GM12878 (cell line): ENCODE measurements around the gene TBC1D2B. TPM values are rescaled to one million over a fixed set of nuclear protein-coding genes. Genes with fewer than 3 reads are reported as not detected.
A peak's percentile ranks its signal among the peaks of the same experiment; 100 is the strongest.

ENCODE experiments used
- CEBPZ ChIP-seq: fragments of 150-350 bp; IDR thresholded peaks from 2 replicates; pipeline ENCODE4 v1.6.1; 2016; ENCODE audit warnings: low read depth, low read length
- CHD2 ChIP-seq: IDR thresholded peaks from 2 replicates; pipeline ENCODE4 v1.6.1; 2011; ENCODE audit warnings: low read depth, low read length, improper control_type of control experiment, borderline replicate concordance
- DPF2 ChIP-seq: fragments of 450-650 bp; IDR thresholded peaks from 2 replicates; pipeline ENCODE4 v1.6.1; 2017; ENCODE audit warnings: mild to moderate bottlenecking
- E2F4 ChIP-seq: IDR thresholded peaks from 2 replicates; pipeline ENCODE4 v1.6.1; 2012; ENCODE audit warnings: low read depth, low read length, improper control_type of control experiment
- GATAD2B ChIP-seq: fragments of 450-650 bp; conservative IDR thresholded peaks from 2 replicates; pipeline ENCODE4 v1.6.1; 2017; ENCODE audit warnings: low read depth, mild to moderate bottlenecking, moderate library complexity
- HCFC1 ChIP-seq: fragments of 150-350 bp; IDR thresholded peaks from 2 replicates; pipeline ENCODE4 v1.6.1; 2014; ENCODE audit warnings: low read length
- HDAC2 ChIP-seq: fragments of 200-600 bp; sonication (generic); IDR thresholded peaks from 2 replicates; pipeline ENCODE4 v1.6.1; 2017
- IKZF2 ChIP-seq, 2 experiments: fragments of 450-650 bp; IDR thresholded peaks; 2 replicates each; pipeline ENCODE4 v1.6.1; 2017; ENCODE audit warnings: mild to moderate bottlenecking in 2 of 2, moderate library complexity in 2 of 2
- JUND ChIP-seq: IDR thresholded peaks from 2 replicates; pipeline ENCODE4 v1.6.1; 2012; ENCODE audit warnings: low read depth, mild to moderate bottlenecking, low read length, improper control_type of control experiment, moderate library complexity
- KLF5 ChIP-seq: fragments of 450-650 bp; IDR thresholded peaks from 2 replicates; pipeline ENCODE4 v1.6.1; 2014; ENCODE audit warnings: mild to moderate bottlenecking; ENCODE audit not compliant: partially characterized antibody
- NFYA ChIP-seq: IDR thresholded peaks from 2 replicates; pipeline ENCODE4 v1.6.1; 2011; ENCODE audit warnings: low read depth, mild to moderate bottlenecking, low read length, improper control_type of control experiment, borderline replicate concordance
- POLR2AphosphoS2 ChIP-seq: IDR thresholded peaks from 2 replicates; pipeline ENCODE4 v1.6.1; 2011; ENCODE audit warnings: low read depth, mild to moderate bottlenecking, low read length, improper control_type of control experiment, moderate library complexity
- SMAD5 ChIP-seq: IDR thresholded peaks from 2 replicates; pipeline ENCODE4 v1.6.1; 2016; ENCODE audit warnings: antibody characterized with exemption, low read depth
- ZBED1 ChIP-seq: IDR thresholded peaks from 2 replicates; pipeline ENCODE4 v1.6.1; 2016; ENCODE audit warnings: borderline replicate concordance
- ZNF687 ChIP-seq: fragments of 450-650 bp; IDR thresholded peaks from 2 replicates; pipeline ENCODE4 v1.6.1; 2017; ENCODE audit warnings: mild to moderate bottlenecking, moderate library complexity
- ZSCAN29 ChIP-seq: fragments of 450-650 bp; IDR thresholded peaks from 2 replicates; pipeline ENCODE4 v1.6.1; 2017; ENCODE audit warnings: mild to moderate bottlenecking, moderate library complexity
- polyA plus RNA-seq, 11 experiments: library from polyadenylated mRNA; depleted of rRNA in 4 of 11; unstranded in 6 of 11; stranded (reverse) in 5 of 11; fragments of >200 nt; fragmentation: Nextera tagmentation in 4 of 11; fragmentation: Illumina TruSeq in 1 of 11; extraction: Ambion mirVana in 4 of 11; extraction: Trizol in 1 of 11; gene quantifications; 1 replicate in 1 of 11; 2 replicates in 10 of 11; pipeline versions ENCODE4 v1.2.1 to v1.2.3, GENCODE V29; 2011 to 2016; ENCODE audit warnings: inconsistent platforms in 2 of 11, missing spikeins in 2 of 11, low read depth in 1 of 11
- total RNA-seq, 4 experiments: library from RNA; depleted of rRNA in 3 of 4; stranded (reverse); fragments of >200 nt in 3 of 4; fragmentation: Illumina TruSeq in 1 of 4; extraction: Trizol in 1 of 4; gene quantifications; 2 replicates each; pipeline versions ENCODE4 v1.2.1 to v1.2.3, GENCODE V29; 2013 to 2021
- TF ChIP-seq, protein P1 (sequence below): fragments of 450-650 bp; IDR thresholded peaks from 2 replicates; pipeline ENCODE4 v1.6.1; 2016; ENCODE audit warnings: mild to moderate bottlenecking
- TF ChIP-seq, protein P2 (sequence below): fragments of 450-650 bp; IDR thresholded peaks from 2 replicates; pipeline ENCODE4 v1.6.1; 2017; ENCODE audit warnings: low read depth, mild to moderate bottlenecking, moderate library complexity

Gene TBC1D2B
- total and polyA plus RNA-seq, 10 of the 15 experiments (the other 5 are each of a cell fraction or from before 2014, with no cell fraction given), result 1.3 to 53.4 (median 19.4) TPM

DNA sequence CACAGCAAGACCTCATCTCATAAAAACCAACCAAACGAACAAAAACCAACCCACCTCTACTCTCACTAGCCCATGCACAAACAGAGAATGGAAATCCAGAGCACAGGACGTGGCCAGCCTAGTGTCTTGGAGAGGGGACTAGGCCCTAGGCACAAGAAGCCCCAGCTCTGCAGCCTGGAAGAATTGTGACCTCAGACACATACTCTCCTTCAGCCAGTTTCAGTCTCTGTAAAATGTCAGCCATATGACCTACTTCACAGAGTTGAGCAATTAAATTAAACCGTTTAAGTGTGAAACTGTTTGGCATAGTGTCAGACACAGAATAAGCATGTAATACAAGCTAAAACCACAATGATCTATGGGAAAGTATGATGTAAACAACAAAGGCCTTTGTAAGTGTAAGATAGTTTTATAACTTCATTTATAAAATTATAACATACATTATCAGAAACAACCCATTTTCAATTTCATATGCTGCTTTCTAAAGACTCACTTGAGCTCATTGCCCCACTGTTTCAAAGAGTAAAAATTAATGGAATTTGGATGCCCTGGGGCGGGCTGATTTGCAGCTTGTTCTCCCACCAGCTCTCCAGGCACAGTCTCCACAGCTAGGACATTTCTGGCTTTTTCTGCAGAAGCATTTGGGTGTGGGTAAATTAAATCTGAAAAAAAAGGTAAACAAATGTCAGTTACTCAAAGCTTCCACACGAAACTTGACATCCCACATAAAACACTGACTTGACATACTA is 32.9 kb downstream of the TBC1D2B start (continued):
- TF ChIP-seq ZNF687 (peak; percentile 85), CHD2 (no peak), DPF2 (peak; percentile 39; the same call in 1 of the 2 replicates), HDAC2 (no peak), ZSCAN29 (no peak), POLR2AphosphoS2 (no peak), HCFC1 (no peak), JUND (no peak), SMAD5 (no peak), NFYA (no peak), GATAD2B (no peak; the same call in 1 of the 2 replicates), ZBED1 (no peak), KLF5 (no peak), E2F4 (no peak), IKZF2 (IDR thresholded peaks at IDR 0.05) (peak; percentile 41 to 50; a peak in 2 of 4 replicates), CEBPZ (no peak)
- TF ChIP-seq, protein P1, sequence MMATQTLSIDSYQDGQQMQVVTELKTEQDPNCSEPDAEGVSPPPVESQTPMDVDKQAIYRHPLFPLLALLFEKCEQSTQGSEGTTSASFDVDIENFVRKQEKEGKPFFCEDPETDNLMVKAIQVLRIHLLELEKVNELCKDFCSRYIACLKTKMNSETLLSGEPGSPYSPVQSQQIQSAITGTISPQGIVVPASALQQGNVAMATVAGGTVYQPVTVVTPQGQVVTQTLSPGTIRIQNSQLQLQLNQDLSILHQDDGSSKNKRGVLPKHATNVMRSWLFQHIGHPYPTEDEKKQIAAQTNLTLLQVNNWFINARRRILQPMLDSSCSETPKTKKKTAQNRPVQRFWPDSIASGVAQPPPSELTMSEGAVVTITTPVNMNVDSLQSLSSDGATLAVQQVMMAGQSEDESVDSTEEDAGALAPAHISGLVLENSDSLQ, result 0 out of 2 replicates have a peak, but pooled peaks have one; percentile 24
- TF ChIP-seq, protein P2, sequence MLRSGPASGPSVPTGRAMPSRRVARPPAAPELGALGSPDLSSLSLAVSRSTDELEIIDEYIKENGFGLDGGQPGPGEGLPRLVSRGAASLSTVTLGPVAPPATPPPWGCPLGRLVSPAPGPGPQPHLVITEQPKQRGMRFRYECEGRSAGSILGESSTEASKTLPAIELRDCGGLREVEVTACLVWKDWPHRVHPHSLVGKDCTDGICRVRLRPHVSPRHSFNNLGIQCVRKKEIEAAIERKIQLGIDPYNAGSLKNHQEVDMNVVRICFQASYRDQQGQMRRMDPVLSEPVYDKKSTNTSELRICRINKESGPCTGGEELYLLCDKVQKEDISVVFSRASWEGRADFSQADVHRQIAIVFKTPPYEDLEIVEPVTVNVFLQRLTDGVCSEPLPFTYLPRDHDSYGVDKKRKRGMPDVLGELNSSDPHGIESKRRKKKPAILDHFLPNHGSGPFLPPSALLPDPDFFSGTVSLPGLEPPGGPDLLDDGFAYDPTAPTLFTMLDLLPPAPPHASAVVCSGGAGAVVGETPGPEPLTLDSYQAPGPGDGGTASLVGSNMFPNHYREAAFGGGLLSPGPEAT, result peak; percentile 58; the same call in 1 of the 2 replicates
